DND-41 (cell line): Measurements from ENCODE around the gene PPM1F.

Experiments used
- CTCF ChIP-seq: IDR thresholded peaks from 2 replicates; pipeline ENCODE4 v1.5.1; 2012; ENCODE audit warnings: borderline replicate concordance, low read length, moderate library complexity, mild to moderate bottlenecking; ENCODE audit not compliant: poor library complexity, severe bottlenecking; ENCODE audit errors: extremely low read depth
- EZH2 ChIP-seq: IDR thresholded peaks from 3 replicates; pipeline ENCODE4 v1.6.1; 2012; ENCODE audit warnings: borderline replicate concordance, low read depth, mild to moderate bottlenecking, moderate library complexity, low read length, inconsistent platforms; ENCODE audit not compliant: severe bottlenecking

DNA sequence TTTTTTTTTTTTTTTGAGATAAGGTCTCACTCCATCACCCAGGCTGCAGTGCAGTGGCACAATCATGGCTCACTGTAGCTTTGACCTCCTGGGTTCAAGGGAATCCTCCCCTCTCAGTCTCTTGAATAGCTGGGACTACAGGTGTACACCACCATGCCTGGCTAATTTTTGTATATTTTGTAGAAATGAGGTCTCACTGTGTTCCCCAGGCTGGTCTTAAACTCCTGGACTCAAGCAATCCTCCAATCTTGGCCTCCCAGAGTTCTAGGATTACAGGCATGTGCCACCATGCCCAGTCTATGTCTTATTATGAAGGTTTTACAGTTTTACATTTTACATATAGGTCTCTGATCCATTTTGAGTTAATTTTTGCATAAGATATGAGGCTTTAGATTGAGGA, 64.8 kb downstream of the PPM1F start:
- TF ChIP-seq CTCF (no peak), EZH2 (no peak)
